Type B pancreatic cell (in vitro differentiated cells): ENCODE data around the gene FBXO31. TPM values are rescaled to one million over a fixed set of nuclear protein-coding genes. Genes with fewer than 3 reads are reported as not detected.

Experiments used
- DNase-seq: peaks from one replicate; pipeline ENCODE4 v3.0.0; 2021; ENCODE audit warnings: mixed read lengths; ENCODE audit not compliant: unreplicated experiment; ENCODE audit errors: extremely low spot score
- H3K27ac Mint-ChIP-seq: 2 replicates; pipeline ENCODE4 v1.8.0; 2021; ENCODE audit warnings: mild to moderate bottlenecking, mixed read lengths
- H3K27me3 Mint-ChIP-seq: 2 replicates; pipeline ENCODE4 v1.8.0; 2021; ENCODE audit warnings: mixed read lengths
- H3K36me3 Mint-ChIP-seq: 2 replicates; pipeline ENCODE4 v1.8.0; 2021; ENCODE audit warnings: mixed read lengths
- H3K4me1 Mint-ChIP-seq: one replicate; pipeline ENCODE4 v1.8.0; 2021; ENCODE audit warnings: mixed read lengths; ENCODE audit not compliant: unreplicated experiment
- H3K4me3 Mint-ChIP-seq: 2 replicates; pipeline ENCODE4 v1.8.0; 2021; ENCODE audit warnings: mild to moderate bottlenecking, mixed read lengths
- H3K9me3 Mint-ChIP-seq: 2 replicates; pipeline ENCODE4 v1.8.0; 2021; ENCODE audit warnings: mixed read lengths
- total RNA-seq: library from RNA; stranded (reverse); gene quantifications from 2 replicates; pipeline ENCODE4 v1.2.1, GENCODE V29; 2021; ENCODE audit warnings: low replicate concordance
- TF ChIP-seq, protein P1 (sequence below): fragments of 200-600 bp; sonication (generic); conservative IDR thresholded peaks from 2 replicates; pipeline ENCODE4 v1.5.0; 2021; ENCODE audit warnings: antibody characterized with exemption, mild to moderate bottlenecking

Gene FBXO31
- total RNA-seq, 1 donor from 2014 or later: 35.1 TPM

DNA sequence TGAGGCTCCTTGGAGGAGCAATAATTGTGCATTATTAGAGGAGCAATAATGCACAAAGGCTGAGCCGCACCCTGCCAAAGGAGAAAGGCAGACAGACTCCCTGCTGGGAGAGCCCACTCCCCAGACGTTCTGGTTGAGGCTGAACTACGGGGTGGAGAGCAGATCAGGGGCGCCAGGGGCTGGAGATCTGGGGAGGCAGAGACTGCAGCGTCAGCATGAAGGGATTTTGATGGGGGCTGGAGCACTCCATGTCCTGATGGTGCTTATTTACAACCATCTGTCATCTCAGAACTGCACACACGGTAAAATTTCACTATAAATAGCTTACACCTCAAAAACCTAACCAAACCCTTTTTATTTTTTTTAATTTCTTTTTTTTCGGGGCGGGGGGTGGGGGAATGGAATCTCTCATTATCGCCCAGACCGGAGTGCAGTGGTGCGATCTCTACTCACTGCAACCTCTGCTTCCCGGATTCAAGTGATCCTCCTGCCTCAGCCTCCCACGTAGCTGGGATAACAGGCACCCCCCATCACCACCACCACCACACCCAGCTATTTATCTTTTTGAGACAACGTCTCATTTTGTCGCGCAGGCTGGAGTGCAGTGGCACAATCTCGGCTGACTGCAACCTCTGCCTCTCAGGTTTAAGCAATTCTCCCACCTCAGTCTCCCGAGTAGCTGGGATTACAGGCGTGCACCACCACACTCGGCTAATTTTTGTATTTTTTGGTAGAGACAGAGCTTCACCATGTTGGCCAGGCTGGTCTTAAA, 62.1 kb downstream of the FBXO31 start:
- H3K27ac Mint-ChIP-seq: peak overlapping the region; percentile 68
- peaks cover 5% of the 10 kb centered on the region for H3K4me1 Mint-ChIP-seq
- TF ChIP-seq, protein P1, sequence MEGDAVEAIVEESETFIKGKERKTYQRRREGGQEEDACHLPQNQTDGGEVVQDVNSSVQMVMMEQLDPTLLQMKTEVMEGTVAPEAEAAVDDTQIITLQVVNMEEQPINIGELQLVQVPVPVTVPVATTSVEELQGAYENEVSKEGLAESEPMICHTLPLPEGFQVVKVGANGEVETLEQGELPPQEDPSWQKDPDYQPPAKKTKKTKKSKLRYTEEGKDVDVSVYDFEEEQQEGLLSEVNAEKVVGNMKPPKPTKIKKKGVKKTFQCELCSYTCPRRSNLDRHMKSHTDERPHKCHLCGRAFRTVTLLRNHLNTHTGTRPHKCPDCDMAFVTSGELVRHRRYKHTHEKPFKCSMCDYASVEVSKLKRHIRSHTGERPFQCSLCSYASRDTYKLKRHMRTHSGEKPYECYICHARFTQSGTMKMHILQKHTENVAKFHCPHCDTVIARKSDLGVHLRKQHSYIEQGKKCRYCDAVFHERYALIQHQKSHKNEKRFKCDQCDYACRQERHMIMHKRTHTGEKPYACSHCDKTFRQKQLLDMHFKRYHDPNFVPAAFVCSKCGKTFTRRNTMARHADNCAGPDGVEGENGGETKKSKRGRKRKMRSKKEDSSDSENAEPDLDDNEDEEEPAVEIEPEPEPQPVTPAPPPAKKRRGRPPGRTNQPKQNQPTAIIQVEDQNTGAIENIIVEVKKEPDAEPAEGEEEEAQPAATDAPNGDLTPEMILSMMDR: no peak
- no peak for DNase-seq
- H3K9me3 Mint-ChIP-seq: no peaks in the 10 kb centered on the region
- no peak overlapping the region for H3K4me3 Mint-ChIP-seq
- no peaks in the 10 kb centered on the region for H3K36me3 Mint-ChIP-seq
- H3K27me3 Mint-ChIP-seq: no peaks in the 10 kb centered on the region

DNA sequence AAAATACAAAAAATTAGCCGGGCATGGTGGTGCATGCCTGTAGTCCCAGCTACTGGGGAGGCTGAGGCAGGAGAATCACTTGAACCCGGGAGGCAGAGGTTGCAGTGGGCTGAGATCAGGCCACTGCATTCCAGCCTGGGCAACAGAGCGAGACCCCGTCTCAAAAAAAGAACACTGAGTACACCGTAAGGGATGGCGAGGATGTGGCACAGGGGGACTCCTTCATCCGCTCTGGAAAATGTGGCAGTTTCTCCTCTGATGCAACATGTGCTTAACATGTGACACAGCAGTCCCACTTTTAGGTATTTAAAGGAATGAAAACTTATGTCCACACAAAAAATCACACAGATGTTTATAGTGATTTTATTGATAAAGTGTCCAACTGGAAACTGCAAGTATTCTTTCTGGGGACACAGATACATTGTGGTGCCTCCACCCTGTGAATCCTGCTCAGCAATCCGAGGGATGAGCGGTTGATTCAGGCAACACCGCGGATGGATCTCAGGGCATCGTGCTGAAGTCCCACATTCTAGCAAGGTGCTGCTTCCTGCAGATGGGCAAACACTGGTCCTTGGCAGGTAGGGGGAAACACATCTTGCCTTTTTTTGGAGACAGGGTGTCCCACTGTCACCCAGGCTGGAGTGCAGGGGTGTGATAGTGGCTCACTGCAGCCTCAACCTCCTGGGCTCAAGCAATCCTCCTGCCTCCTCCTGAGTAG, 62.9 kb downstream of the FBXO31 start:
- H3K27me3 Mint-ChIP-seq: no peaks in the 10 kb centered on the region
- TF ChIP-seq, protein P1: no peak

DNA sequence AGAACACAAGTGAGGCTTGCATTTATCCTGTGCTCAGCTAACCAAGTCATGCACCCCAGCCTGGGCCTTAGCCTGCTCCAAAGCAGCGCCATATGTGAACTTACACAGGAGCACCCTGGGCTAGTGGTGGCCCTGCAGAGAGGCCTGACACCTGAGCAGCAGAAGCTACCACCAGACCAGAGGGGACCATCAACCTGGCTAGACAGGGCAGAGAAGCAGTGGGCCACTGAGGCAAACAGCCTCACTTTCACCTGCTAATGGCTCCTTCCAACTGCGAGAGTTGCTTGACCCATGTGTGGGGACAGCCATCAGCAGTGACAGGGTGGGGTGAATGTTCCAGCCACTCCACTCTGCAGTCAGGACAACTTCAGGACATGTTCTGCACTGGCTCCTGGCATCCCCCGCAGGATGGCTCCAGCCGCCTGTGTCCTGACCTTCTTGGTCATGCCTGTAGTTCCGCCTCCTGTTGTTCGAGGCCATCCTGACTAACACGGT, 63.5 kb downstream of the FBXO31 start:
- no peak overlapping the region for H3K27ac Mint-ChIP-seq
- peaks cover 5% of the 10 kb centered on the region for H3K4me1 Mint-ChIP-seq
- no peaks in the 10 kb centered on the region for H3K9me3 Mint-ChIP-seq
- no peaks in the 10 kb centered on the region for H3K36me3 Mint-ChIP-seq
- TF ChIP-seq, protein P1: no peak
- H3K27me3 Mint-ChIP-seq: no peaks in the 10 kb centered on the region
- H3K4me3 Mint-ChIP-seq: no peak overlapping the region
- DNase-seq: no peak

More for the DNA sequence above, 62.9 kb downstream of the FBXO31 start:
- H3K4me3 Mint-ChIP-seq: no peak overlapping the region
- no peak for DNase-seq
- H3K36me3 Mint-ChIP-seq: no peaks in the 10 kb centered on the region
- H3K9me3 Mint-ChIP-seq: no peaks in the 10 kb centered on the region
- H3K4me1 Mint-ChIP-seq: peaks cover 5% of the 10 kb centered on the region
- no peak overlapping the region for H3K27ac Mint-ChIP-seq

DNA sequence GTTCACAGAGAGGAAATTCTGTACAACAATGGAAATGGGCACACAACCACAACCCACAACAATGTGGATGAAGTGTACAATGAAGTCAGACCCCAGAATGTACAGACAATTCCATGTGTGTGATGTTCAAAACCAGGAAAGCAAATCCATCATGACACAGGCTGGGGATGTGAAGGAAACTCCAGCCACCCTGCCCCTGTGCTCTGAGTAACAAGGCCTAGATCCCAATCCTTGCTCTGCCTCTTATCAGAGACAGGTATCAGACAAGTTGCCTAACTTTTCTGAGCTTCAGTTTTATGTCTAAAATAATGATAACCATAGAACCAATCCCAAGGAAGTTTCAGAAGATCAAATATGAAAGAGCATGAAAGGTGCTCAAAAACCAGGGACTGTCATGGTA, 64.6 kb downstream of the FBXO31 start:
- Mint-ChIP-seq H3K4me1 (peaks cover 5% of the 10 kb centered on the region), H3K36me3 (no peaks in the 10 kb centered on the region), H3K9me3 (no peaks in the 10 kb centered on the region), H3K4me3 (peak overlapping the region; percentile 95), H3K27ac (no peak overlapping the region), H3K27me3 (no peaks in the 10 kb centered on the region)
- no peak for DNase-seq
- TF ChIP-seq, protein P1: no peak

DNA sequence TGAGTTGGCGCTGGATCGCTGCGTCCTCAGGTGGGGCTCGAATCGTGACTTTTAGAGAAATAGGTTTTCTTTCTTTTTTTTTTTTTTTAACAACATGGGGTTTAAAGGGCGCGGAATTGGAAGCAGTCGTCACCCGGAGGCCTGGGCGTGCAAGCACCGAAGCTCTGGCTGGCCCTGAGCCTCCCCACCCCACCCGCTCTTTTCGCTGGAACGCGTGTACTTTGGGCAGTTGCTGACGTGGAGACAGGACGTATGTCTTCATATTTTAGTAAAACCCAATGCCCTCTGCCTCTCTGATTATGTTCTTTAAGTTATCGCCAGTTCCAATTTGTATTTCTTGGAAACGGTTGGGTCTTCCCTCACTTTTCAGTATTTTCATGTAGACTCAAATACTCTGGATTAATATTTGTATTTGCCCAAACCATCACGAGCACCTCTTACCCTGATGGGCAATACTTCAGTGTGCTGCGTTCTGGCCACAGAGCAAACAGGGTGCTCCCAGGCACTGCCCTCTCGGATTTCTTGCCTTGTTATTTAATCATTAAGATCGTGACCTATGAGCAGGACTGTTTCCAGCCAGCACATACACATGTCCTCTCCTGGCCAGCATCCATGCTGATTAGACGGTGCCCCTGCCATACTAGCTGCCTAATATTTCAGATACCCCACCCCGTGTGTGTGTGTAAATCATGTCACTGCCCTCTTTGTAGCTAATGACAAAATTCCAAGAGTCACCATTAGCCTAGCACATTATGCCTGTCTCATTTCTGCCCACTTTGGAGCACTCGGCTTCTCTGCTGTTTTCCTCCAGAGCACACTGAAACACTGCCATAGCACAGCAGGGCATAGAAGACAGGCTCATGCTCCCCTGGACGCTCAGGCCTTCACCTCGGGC, 65.6 kb downstream of the FBXO31 start:
- no peaks in the 10 kb centered on the region for H3K9me3 Mint-ChIP-seq
- H3K36me3 Mint-ChIP-seq: no peaks in the 10 kb centered on the region
- peaks cover 5% of the 10 kb centered on the region for H3K4me1 Mint-ChIP-seq
- TF ChIP-seq, protein P1: no peak
- no peaks in the 10 kb centered on the region for H3K27me3 Mint-ChIP-seq
- H3K4me3 Mint-ChIP-seq: peak overlapping the region; percentile 95
- no peak for DNase-seq
- H3K27ac Mint-ChIP-seq: peak overlapping the region; percentile 92
